NCI-H510A (cell line): ENCODE measurements around the gene RYR1.
"Not testable (repeated sequence)": the region's sequence is repeated elsewhere in the genome, so short reads cannot be mapped to it uniquely, and the experiment has no call there.

ENCODE experiments used
- DNase-seq: peaks from one replicate; lab custom pipeline; 2025; lab: John Stamatoyannopoulos, UW

The RYR1 gene

DNA sequence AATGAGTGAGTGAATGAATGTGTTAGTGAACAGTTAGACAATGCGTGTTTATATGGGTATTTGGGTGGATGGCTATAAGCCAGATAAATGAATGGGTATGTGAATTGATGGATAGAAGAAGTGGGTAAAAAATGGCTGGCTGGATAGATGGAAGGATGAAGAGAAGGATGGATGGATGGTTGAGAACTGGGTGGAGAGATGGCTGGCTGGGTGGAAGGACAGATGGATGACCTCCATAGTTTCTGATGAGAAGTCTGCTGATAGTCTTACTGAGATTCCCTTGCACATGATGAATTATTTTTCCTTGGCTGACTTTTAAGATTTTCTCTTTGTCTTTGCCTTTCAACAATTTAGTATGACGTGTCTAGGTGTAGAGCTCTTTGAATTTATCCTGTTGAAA lies 57.4 kb downstream of the RYR1 start:
- no peak for DNase-seq

DNA sequence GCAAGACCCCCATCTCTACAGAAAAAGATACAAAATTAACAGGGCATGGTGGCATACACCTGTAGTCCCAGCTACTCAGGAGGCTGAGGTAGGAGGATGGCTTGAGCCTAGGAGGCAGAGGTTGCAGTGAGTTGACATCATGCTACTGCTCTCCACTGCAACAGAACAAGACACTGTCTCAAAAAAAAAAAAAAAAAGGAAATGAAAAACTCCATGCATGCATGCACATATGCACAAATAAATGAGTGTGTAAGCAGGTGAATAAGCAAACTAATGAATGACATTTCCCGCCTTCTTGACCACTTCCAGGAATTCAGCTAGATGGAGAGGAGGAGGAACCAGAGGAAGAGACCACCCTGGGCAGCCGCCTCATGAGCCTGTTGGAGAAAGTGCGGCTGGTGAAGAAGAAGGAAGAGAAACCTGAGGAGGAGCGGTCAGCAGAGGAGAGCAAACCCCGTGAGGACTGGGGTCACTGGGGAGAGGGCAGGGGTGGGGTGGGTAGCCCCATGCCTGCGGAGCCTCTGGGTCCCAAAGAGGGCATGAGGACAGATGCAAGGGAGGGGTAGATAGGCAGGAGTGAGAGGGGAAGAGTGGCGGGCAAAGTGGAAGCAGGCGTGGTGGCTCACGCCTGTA lies 58.8 kb downstream of the RYR1 start:
- no peak for DNase-seq

DNA sequence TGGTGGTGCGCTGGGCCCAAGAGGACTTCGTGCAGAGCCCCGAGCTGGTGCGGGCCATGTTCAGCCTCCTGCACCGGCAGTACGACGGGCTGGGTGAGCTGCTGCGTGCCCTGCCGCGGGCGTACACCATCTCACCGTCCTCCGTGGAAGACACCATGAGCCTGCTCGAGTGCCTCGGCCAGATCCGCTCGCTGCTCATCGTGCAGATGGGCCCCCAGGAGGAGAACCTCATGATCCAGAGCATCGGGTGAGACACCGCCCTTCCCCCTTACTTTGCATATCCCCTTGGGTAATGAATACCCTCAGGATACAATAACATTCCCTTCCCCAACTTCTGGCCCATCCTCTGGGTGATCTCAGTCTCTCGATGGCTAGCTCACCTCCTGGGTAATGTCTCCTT lies 60.9 kb downstream of the RYR1 start:
- no peak for DNase-seq

DNA sequence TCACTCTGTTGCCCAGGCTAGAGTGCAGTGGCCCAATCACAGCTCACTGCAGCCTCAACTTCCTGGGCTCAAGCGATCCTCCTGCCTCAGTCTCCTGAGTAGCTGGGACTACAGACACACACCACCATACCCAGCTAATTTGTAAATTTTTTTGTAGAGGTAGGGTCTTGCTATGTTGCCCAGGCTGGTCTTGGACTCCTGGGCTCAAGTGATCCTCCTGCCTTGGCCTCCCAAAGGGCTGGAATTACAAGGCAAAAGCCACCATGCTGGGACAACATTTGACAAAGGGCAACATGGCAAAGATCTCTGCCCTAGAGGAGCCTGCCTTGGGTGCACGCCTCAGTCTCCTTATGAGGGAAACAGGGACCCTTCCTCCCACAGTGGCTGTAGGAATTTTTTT lies 61.9 kb downstream of the RYR1 start:
- not testable (repeated sequence) for DNase-seq

- DNase-seq = no peak
These were observed 62.6 kb downstream of the RYR1 start for GRCh38 chr19:38496116-38496515.

DNA sequence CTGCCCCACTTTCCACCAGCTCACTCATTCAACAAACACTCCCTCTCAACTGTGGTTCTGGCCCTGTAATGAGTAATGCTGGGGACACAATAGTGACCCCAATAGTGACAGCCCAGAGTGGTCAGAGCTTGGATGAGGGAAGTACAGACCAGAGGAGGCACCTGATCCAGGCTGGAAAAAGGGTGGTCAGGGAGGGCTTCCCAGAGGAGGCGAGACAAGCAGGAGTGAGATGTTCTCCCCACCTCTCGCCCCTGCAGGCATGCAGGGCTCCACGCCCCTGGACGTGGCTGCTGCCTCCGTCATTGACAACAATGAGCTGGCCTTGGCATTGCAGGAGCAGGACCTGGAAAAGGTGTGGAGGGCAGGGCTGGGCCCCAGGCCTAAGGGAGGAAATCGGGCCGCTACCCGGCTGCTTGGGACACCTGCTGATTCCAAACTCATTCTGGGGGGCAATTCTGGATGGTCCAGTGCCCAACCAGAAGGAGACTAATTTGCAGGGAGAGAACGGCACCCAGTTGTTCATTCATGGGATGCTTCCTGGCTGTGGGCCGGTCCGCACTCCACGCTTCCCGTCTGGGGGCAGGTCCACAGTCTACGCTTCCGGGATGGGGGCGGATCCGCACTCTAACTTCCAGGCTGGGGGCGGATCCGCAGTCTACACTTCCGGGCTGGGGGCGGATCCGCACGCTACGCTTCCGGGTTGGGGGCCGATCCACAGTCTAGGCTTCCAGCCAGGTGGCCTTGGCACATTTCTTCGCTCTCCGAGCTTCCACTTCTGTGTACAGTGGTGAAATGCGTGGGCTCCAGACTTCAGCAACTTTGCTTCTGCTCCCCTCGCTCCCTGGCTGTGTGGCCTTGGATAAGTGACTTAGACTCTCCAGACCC lies 63.4 kb downstream of the RYR1 start:
- no peak for DNase-seq

DNA sequence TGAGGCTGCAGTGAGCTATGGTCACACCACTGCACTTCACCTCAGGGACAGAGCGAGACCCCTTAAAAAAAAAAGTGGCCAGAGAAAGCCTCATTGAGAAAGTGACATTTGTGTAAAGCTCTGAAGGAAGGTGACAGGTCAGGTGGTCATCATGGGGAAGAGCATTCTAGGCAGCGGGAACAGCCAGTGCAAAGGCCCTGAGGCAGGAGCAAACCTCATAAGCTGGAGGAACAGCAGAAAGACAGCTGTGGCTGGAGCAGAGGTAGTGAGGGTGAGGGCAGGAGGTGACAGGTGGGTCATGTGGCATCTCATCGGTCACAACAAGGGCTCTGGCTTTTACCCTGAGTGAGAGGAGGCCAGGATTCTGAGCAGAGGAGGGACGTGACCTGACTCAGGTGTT lies 64.4 kb downstream of the RYR1 start:
- DNase-seq = no peak

DNA sequence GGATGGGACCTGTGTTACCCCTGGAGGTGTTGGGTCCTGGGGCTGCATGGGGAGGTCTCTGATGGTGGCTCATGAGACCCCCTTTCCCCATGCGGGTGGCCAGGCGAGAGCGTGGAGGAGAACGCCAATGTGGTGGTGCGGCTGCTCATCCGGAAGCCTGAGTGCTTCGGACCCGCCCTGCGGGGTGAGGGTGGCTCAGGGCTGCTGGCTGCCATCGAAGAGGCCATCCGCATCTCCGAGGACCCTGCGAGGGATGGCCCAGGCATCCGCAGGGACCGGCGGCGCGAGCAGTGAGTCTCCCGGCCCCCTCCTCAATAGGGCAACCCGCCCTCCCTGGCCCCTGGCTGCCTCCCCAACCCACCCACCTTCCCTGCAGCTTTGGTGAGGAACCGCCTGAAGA lies 66.0 kb downstream of the RYR1 start:
- no peak for DNase-seq

DNA sequence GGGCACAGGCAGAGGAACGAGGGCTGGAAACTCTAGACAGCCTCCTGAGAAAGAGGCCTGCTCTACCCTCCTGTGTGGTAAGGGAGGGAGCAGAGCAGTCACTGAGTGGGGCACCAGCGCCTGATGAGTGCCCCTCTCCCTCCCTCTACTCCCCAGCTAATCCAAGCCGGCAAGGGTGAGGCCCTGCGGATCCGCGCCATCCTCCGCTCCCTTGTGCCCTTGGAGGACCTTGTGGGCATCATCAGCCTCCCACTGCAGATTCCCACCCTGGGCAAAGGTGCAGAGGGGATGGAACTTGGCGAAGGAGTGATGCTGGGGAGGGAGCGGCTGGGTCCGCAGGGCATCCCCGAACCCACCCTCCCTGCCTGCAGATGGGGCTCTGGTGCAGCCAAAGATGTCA lies 67.0 kb downstream of the RYR1 start:
- DNase-seq = no peak

- DNase-seq = no peak
These were observed 69.1 kb downstream of the RYR1 start for GRCh38 chr19:38502410-38503076.

DNA sequence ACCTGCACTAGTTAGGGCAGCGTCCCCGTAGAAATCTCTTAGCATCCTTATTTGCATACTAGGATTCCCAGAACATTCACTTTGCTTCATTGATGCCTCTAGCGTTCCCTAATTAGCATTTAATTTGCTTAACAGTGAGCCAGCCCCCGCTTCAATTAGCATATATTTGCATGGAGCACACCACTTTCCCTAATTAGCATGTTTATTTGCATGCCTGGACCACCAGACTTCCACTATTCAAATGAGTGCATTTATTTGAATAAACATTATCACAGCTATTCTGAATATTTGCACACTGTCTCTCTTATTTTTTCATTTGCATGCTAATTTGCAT lies 69.6 kb downstream of the RYR1 start:
- no peak for DNase-seq

DNA sequence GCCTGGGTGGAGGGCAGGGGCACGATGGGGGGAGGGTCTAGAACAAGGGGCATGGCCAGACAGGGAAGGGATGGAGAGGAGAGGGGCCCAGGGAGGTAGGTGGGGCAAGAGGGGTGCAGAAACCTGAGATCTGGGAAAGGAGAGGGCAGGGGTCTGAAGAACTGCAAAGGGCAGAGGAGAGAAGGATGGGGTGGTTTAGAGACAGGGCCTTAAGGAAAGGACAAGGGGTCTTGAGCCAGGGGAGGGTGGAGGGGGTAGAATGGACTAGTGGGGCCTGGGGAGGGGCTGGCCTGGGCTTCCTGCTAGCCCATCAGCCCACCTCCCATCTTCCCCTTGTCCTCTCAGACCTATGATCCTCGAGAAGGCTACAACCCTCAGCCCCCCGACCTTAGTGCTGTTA lies 72.5 kb downstream of the RYR1 start:
- DNase-seq = no peak

- DNase-seq = no peak
These were observed 72.9 kb downstream of the RYR1 start for GRCh38 chr19:38506375-38506722.

- DNase-seq = no peak
These were observed 73.4 kb downstream of the RYR1 start for GRCh38 chr19:38506723-38507550.

GRCh38 chr19:38507551-38508127 lies 74.1 kb downstream of the RYR1 start:
- no peak for DNase-seq

DNA sequence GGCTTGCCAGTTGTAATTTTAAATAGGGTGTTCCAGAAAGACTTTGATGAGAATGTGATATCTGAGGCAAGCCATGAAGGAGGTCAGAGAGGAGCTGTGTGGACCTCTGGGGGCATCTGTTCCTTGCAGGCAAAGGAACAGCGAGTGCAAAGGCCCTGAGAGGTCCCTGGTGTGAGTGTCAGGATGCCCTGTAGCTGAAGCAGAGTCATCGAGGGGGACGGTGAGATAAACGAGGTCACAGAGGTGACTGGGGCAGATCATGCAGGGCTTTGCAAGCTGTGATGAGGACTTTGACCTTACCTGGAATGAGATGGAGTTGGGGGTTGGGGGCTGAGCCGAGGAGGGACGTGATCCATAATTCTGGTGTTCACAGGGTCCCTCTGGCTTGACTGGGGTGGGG lies 75.0 kb downstream of the RYR1 start:
- no peak for DNase-seq

GRCh38 chr19:38509027-38509426 lies 75.5 kb downstream of the RYR1 start:
- DNase-seq = no peak

- DNase-seq = no peak
These were observed 77.7 kb downstream of the RYR1 start for GRCh38 chr19:38511074-38511708.

GRCh38 chr19:38512277-38512676 lies 78.8 kb downstream of the RYR1 start:
- DNase-seq = no peak

- DNase-seq = not testable (repeated sequence)
These were observed 79.7 kb downstream of the RYR1 start for GRCh38 chr19:38513156-38513555.

DNA sequence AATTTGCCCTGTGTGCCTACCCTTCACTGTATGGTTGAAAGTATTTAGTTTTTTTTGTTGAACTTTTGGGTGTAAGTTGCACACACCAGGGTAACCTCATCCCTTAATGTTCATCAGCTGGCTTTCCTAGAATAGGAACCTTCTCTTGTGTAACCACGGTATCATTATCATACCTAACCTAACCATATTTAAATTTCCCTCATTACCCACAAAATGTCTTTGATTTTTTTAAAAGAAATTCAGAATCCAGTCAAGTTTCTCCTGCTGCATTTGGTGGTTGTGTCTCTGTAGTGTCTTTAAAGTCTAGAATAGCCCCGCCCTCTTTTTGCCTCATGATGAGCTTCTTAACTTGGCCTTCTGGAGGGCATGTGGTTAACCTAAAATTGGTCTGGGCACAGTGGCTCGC lies 80.3 kb downstream of the RYR1 start:
- DNase-seq = no peak
